Effector CD8-positive, alpha-beta T cell (primary cell): ENCODE data around the gene IL27RA.
"Not testable (repeated sequence)": the region's sequence is repeated elsewhere in the genome, so short reads cannot be mapped to it uniquely, and the experiment has no call there.

ENCODE experiments used
- DNase-seq: peaks from one replicate; lab custom pipeline; 2025; lab: John Stamatoyannopoulos, UW

IL27RA gene

GRCh38 chr19:14030997-14031718 is 404 bp upstream of the IL27RA start:
- DNase-seq: peak; percentile 72

GRCh38 chr19:14033946-14034345 is 2.4 kb downstream of the IL27RA start:
- DNase-seq: no peak

- not testable (repeated sequence) for DNase-seq
These were observed 3.6 kb downstream of the IL27RA start for GRCh38 chr19:14035159-14035558.

DNA sequence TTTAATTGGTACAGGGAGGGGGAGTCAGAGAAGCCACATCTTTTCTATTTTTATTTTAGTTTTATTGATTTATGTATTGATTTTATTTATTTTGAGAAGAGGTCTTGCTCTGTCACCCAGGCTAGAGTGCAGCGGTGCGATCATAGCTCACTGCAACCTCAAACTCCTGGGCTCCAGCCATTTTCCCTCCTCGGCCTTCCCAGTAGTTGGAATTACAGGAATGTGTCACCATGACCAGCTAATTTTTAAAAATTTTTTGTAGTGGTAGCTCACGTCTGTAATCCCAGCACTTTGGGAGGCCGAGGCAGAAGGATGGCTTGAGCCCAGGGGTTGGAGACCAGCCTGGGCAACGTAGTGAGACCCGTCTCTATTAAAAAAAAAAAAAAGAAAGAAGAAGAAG is 4.1 kb downstream of the IL27RA start:
- DNase-seq: no peak

GRCh38 chr19:14039181-14039580 is 7.6 kb downstream of the IL27RA start:
- DNase-seq: no peak

GRCh38 chr19:14042659-14043608 is 11.4 kb downstream of the IL27RA start:
- DNase-seq: peak; percentile 5

- DNase-seq: not testable (repeated sequence)
These were observed 16.3 kb downstream of the IL27RA start for GRCh38 chr19:14047866-14048265.

- DNase-seq: peak; percentile 71
These were observed 17.0 kb downstream of the IL27RA start for GRCh38 chr19:14048443-14049153.

- DNase-seq: no peak
These were observed 18.9 kb downstream of the IL27RA start for GRCh38 chr19:14050512-14050911.

GRCh38 chr19:14050961-14051360 is 19.4 kb downstream of the IL27RA start:
- DNase-seq: not testable (repeated sequence)

DNA sequence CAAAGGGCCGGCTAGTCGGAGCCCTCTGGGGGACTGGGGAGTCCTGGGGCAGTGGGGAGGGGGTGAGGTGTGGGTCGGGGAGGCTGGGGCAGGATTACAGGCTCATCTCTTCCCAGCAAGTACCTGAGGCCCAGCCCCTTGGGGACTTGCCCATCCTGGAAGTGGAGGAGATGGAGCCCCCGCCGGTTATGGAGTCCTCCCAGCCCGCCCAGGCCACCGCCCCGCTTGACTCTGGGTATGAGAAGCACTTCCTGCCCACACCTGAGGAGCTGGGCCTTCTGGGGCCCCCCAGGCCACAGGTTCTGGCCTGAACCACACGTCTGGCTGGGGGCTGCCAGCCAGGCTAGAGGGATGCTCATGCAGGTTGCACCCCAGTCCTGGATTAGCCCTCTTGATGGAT is 20.4 kb downstream of the IL27RA start:
- no peak for DNase-seq

DNA sequence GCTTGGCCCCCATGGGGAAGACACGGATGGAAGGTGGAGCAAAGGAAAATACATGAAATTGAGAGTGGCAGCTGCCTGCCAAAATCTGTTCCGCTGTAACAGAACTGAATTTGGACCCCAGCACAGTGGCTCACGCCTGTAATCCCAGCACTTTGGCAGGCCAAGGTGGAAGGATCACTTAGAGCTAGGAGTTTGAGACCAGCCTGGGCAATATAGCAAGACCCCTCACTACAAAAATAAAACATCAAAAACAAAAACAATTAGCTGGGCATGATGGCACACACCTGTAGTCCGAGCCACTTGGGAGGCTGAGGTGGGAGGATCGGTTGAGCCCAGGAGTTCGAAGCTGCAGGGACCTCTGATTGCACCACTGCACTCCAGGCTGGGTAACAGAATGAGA is 20.9 kb downstream of the IL27RA start:
- DNase-seq: no peak

DNA sequence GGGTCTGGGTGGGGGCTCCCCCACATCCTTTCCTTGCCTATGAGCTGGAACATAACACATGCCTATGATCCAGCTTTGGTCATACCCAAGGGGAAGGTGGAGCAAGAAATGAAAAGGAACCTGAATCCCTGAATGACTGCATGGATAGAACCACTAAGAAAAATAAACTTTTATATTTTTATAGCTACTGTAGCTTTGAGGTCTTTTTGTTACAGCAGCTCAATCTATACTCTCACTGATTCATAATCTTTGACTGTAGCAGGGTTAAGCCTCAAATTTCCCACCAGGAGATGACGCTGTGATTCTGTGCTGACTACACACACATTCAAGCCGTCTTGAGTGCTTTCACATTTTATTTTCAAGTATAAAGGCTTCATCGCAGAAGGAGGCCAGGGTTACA is 21.5 kb downstream of the IL27RA start:
- DNase-seq: no peak

GRCh38 chr19:14053500-14053899 is 21.9 kb downstream of the IL27RA start:
- DNase-seq: no peak

DNA sequence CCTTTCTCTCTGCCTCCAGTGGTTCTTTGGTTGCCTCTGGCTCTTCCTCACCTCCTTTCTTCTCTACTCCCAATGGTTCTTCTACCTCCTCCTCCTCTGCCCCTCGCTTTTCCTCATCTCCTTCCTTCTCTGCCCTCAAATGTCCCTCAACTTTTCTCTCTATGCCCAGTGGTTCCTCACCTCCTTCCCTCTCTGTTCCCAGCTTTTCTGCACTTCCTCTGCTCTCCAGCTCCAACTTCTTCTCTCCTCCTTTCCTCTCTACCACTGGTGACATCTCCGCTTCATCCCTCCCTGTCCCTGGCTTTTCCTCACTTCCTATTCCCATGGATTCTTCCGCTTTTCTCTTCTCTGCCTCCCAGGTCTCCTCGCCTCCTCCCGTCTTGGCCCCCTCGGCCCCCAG is 22.5 kb downstream of the IL27RA start:
- DNase-seq: no peak

- no peak for DNase-seq
These were observed 23.2 kb downstream of the IL27RA start for GRCh38 chr19:14054721-14055120.

- no peak for DNase-seq
These were observed 23.8 kb downstream of the IL27RA start for GRCh38 chr19:14055396-14055795.

- no peak for DNase-seq
These were observed 24.6 kb downstream of the IL27RA start for GRCh38 chr19:14056069-14056666.

DNA sequence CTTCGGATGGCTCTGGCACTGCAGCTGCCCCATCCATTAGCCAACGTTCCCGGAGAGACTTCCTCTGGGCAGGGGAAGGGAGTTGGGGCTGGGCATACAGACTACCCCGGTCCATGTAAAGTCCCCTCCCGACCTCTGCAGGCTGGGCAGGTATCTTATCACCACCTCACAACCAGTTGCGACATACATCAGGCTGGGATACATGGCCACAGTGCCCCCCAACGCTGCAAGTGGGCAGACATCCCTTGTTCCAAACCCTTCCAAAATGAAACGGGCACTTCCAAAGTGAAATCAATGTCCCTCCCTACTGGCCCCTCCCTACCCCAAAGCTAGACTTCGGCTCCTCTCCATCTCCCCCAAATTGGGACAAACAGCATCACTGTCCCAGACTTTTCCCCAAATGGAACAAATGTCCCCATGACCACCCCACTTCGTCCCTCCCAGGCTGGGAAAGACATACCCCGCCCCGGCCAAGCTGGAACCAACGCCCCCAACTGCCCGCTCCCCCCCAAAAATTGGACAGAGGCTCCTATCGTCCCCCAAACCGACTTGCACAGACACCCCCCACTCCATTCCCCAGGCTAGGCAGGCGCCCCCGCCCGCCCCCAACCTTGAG is 25.3 kb downstream of the IL27RA start:
- no peak for DNase-seq

DNA sequence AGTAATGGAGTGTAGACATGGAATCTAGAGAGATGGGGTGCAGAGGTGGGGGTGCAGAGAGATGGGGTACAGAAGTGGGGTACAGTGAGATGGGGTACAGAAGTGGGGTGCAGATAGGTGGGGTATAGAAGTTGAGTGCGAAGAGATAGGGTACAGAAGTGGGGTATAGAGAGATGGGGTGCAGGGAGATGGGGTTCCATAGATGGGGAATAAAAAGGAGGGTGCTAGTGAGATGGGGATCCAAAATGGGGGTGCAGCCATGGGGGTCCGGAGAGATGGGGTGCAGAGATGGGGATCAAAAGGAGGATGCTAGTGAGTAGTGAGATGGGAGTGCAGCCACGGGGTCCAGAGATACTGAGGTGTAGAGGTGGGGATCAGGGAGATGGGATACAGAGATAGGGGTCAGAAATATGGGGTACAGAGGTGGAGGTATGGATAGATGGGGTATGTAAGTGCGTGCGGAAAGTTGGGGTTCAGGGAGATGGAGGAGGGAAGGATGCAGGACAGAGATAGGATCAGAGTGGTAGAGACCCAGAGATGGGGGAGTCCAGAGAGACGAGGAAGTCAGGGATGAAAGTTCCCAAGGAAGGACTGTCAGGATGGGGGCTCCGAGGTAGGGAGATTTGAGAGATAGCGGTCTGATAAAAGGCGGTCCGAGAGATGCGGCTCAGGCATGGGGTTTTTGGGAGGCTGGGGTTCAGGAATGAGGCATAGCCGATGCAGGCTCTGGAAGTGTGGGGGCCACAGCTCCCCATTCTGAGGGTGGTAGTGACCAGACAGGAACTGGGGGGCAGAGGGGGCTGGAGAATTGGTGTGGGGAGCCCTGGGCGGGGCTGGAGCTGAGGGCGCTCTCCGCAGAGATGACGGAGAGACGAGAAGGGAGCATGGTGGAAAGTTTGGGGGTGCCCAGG is 26.9 kb downstream of the IL27RA start:
- DNase-seq: no peak
